Tongue (tissue), 2 donors: ENCODE data around the gene RABGGTA. TPM values are rescaled to one million over a fixed set of nuclear protein-coding genes. Genes with fewer than 3 reads are reported as not detected.
"Not testable (repeated sequence)": the region's sequence is repeated elsewhere in the genome, so short reads cannot be mapped to it uniquely, and the experiment has no call there.

Source experiments
- DNase-seq: peaks from one replicate; pipeline ENCODE4 v3.0.0-alpha.2; 2015
- total RNA-seq: library from RNA; depleted of rRNA; stranded (reverse); fragments of >200 nt; gene quantifications from one replicate; pipeline ENCODE4 v1.2.3, GENCODE V29; 2014

The RABGGTA gene
- total RNA-seq, 1 donor from 2014 or later, result 16.5 TPM

- DNase-seq, result no peak
Measured at GRCh38 chr14:24240110-24240918, 31.1 kb downstream of the RABGGTA start.

GRCh38 chr14:24238527-24239037, 32.8 kb downstream of the RABGGTA start:
- DNase-seq, result no peak

- DNase-seq, result no peak
Measured at GRCh38 chr14:24238123-24238522, 33.3 kb downstream of the RABGGTA start.

- DNase-seq, result no peak
Measured at GRCh38 chr14:24237463-24237955, 33.9 kb downstream of the RABGGTA start.

GRCh38 chr14:24236689-24237462, 34.5 kb downstream of the RABGGTA start:
- DNase-seq, result no peak

- DNase-seq, result no peak
Measured at GRCh38 chr14:24235804-24236688, 35.4 kb downstream of the RABGGTA start.

- no peak for DNase-seq
Measured at GRCh38 chr14:24234095-24235005, 37.0 kb downstream of the RABGGTA start.

GRCh38 chr14:24233538-24233866, 37.9 kb downstream of the RABGGTA start:
- no peak for DNase-seq

- peak; percentile 22 for DNase-seq
Measured at GRCh38 chr14:24232645-24233537, 38.5 kb downstream of the RABGGTA start, which contains the start of gene GMPR2. TSS of gene GMPR2 (plus strand) at chr14:24232929. CDS start at chr14:24233254, 325 bp downstream.

GRCh38 chr14:24232121-24232644, 39.2 kb downstream of the RABGGTA start, which contains the start of gene NEDD8:
TSS of gene NEDD8 (minus strand) at chr14:24232367. CDS start at chr14:24232267, 100 bp downstream.
- peak; percentile 96 for DNase-seq

- DNase-seq, result no peak
Measured at GRCh38 chr14:24231263-24232120, 39.9 kb downstream of the RABGGTA start.

- DNase-seq, result no peak
Measured at GRCh38 chr14:24228902-24229301, 42.5 kb downstream of the RABGGTA start.

GRCh38 chr14:24226473-24226872, 44.9 kb downstream of the RABGGTA start:
- no peak for DNase-seq

GRCh38 chr14:24224618-24225071, 46.8 kb downstream of the RABGGTA start:
- DNase-seq, result no peak

- DNase-seq, result not testable (repeated sequence)
Measured at GRCh38 chr14:24222987-24223386, 48.4 kb downstream of the RABGGTA start.

GRCh38 chr14:24219521-24219920, 51.9 kb downstream of the RABGGTA start:
- DNase-seq, result no peak

GRCh38 chr14:24219080-24219479, 52.3 kb downstream of the RABGGTA start:
- no peak for DNase-seq

GRCh38 chr14:24216876-24217275, 54.5 kb downstream of the RABGGTA start:
- DNase-seq, result not testable (repeated sequence)
